ENCODE measurements around the gene CHST14. TPM values are rescaled to one million over a fixed set of nuclear protein-coding genes. Genes with fewer than 3 reads are reported as not detected.

Gene CHST14
- polyA plus RNA-seq, 1 of the 3 experiments (the other 2 are of a cell fraction), result 43.2 TPM

DNA sequence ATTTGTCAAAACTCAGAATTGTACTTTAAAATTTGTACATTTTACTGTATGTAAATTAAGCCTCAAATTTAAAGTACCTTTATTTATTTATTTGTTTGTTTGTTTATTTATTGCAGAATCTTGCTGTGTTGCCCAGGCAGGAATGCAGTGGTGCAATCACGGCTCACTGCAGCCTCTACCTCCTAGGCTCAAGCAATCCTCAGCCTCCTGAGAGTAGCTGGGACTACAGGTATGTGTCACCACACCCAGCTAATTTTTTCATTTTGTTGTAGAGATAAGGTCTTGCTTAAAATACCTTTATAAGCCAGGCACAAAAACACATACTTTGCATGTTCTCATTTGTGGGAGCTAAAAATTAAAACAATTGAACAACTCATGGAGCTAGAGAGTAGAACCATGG lies 37.4 kb downstream of the CHST14 start:
- Histone ChIP-seq H3K9me2 (no peaks in the 10 kb centered on the region), H3F3A (replicated peaks; ENCODE audit: insufficient read depth) (no peaks in the 10 kb centered on the region), H3K4me1 (ENCODE audit: control insufficient read depth in 1 of 2, insufficient read depth in 2 of 2, low read depth in 1 of 2, low read length in 1 of 2) (no peaks in the 10 kb centered on the region; a peak in 1 of 4 replicates), H3K36me3 (replicated peaks in 1 of 2; ENCODE audit: control insufficient read depth in 1 of 2, insufficient read depth in 2 of 2, low read length in 1 of 2) (no peaks in the 10 kb centered on the region), H3K27ac (ENCODE audit: low read depth in 2 of 2, low read length in 1 of 2) (no peak overlapping the region), H4K20me1 (ENCODE audit: insufficient read depth) (no peaks in the 10 kb centered on the region), H3K27me3 (ENCODE audit: insufficient read depth) (no peaks in the 10 kb centered on the region), H3K79me2 (ENCODE audit: insufficient read depth) (no peaks in the 10 kb centered on the region), H3K9ac (no peak overlapping the region), H2AFZ (ENCODE audit: low read depth) (no peak overlapping the region), H3K9me3 (no peaks in the 10 kb centered on the region), H3K4me3 (ENCODE audit: low read depth in 2 of 2, low read length in 1 of 2) (no peak overlapping the region), H3K4me2 (no peak overlapping the region)
- ChIA-PET POLR2A (no interaction called here), CTCF (interaction anchor here (1.3 to 3.8 kb wide), 3 partner anchors 11 to 169 kb away, joined by 4 to 23 read pairs (median 8); no protein-coding TSS in a partner anchor)
- TF ChIP-seq GABPA (IDR thresholded peaks at IDR 0.05; ENCODE audit: low read depth) (no peak), RXRA (IDR thresholded peaks at IDR 0.05; ENCODE audit: borderline replicate concordance, low read depth) (no peak), YY1 (IDR thresholded peaks at IDR 0.05; ENCODE audit: low read depth) (no peak), FOXM1 (IDR thresholded peaks at IDR 0.05; ENCODE audit: low read depth) (no peak), SMC3 (IDR thresholded peaks at IDR 0.05; ENCODE audit: low read depth, low read length) (no peak), MXI1 (IDR thresholded peaks at IDR 0.05; ENCODE audit: low read depth, low read length) (no peak), TAF1 (IDR thresholded peaks at IDR 0.05; ENCODE audit: borderline replicate concordance, low read depth, low read length) (no peak), GATA2 (CRISPR knock-in tag; IDR thresholded peaks at IDR 0.05) (no peak), NRF1 (IDR thresholded peaks at IDR 0.05; ENCODE audit: low read depth, low read length) (no peak), ELF1 (IDR thresholded peaks at IDR 0.05) (no peak), EP300 (IDR thresholded peaks at IDR 0.05; ENCODE audit: borderline replicate concordance in 1 of 2, low read depth in 1 of 2, low read length in 1 of 2) (no peak), FOSL2 (IDR thresholded peaks at IDR 0.05; ENCODE audit: borderline replicate concordance, low read depth) (no peak), EZH2phosphoT487 (IDR thresholded peaks at IDR 0.05; ENCODE audit: borderline replicate concordance, low read depth) (no peak)
- TF ChIP-seq, protein P1, sequence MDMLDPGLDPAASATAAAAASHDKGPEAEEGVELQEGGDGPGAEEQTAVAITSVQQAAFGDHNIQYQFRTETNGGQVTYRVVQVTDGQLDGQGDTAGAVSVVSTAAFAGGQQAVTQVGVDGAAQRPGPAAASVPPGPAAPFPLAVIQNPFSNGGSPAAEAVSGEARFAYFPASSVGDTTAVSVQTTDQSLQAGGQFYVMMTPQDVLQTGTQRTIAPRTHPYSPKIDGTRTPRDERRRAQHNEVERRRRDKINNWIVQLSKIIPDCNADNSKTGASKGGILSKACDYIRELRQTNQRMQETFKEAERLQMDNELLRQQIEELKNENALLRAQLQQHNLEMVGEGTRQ (IDR thresholded peaks at IDR 0.05; ENCODE audit: borderline replicate concordance, low read depth, low read length), result no peak
- TF ChIP-seq, protein P2, sequence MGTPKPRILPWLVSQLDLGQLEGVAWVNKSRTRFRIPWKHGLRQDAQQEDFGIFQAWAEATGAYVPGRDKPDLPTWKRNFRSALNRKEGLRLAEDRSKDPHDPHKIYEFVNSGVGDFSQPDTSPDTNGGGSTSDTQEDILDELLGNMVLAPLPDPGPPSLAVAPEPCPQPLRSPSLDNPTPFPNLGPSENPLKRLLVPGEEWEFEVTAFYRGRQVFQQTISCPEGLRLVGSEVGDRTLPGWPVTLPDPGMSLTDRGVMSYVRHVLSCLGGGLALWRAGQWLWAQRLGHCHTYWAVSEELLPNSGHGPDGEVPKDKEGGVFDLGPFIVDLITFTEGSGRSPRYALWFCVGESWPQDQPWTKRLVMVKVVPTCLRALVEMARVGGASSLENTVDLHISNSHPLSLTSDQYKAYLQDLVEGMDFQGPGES (IDR thresholded peaks at IDR 0.05; ENCODE audit: low read depth, low read length), result no peak
- TF ChIP-seq, protein P3, sequence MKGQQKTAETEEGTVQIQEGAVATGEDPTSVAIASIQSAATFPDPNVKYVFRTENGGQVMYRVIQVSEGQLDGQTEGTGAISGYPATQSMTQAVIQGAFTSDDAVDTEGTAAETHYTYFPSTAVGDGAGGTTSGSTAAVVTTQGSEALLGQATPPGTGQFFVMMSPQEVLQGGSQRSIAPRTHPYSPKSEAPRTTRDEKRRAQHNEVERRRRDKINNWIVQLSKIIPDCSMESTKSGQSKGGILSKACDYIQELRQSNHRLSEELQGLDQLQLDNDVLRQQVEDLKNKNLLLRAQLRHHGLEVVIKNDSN (IDR thresholded peaks at IDR 0.05; ENCODE audit: borderline replicate concordance, low read depth), result no peak
- TF ChIP-seq, protein P4, sequence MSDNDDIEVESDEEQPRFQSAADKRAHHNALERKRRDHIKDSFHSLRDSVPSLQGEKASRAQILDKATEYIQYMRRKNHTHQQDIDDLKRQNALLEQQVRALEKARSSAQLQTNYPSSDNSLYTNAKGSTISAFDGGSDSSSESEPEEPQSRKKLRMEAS (IDR thresholded peaks at IDR 0.05; ENCODE audit: low read depth), result no peak
- no peak for DNase-seq
- WGBS (ENCODE audit: low lambda C conversion rate), result 90% methylated on average over 1 of the region's 1 CpG

Measured in SK-N-SH (cell line).